Breast epithelium (tissue), 4 donors: ENCODE results near the gene CNGA2. TPM values are rescaled to one million over a fixed set of nuclear protein-coding genes. Genes with fewer than 3 reads are reported as not detected.

Experiments used
- DNase-seq, 2 donors: peaks; one replicate each; pipeline ENCODE4 v3.0.0-alpha.2; 2019; ENCODE audit warnings: low spot score in 2 of 2
- H3K27ac ChIP-seq, 2 donors: fragments of 200-600 bp; sonication (generic) in 1 of 2; one replicate each; pipeline ENCODE4 v1.5.1; 2016 to 2019; ENCODE audit warnings: mild to moderate bottlenecking in 1 of 2
- H3K27me3 ChIP-seq, 2 donors: fragments of 200-600 bp; sonication (generic) in 1 of 2; one replicate each; pipeline versions ENCODE4 v1.5.1 to v1.6.0; 2017 to 2019; ENCODE audit warnings: control low read depth in 1 of 2, mild to moderate bottlenecking in 1 of 2
- H3K36me3 ChIP-seq: fragments of 200-600 bp; one replicate; pipeline ENCODE4 v1.5.1; 2019
- H3K4me1 ChIP-seq, 2 donors: fragments of 200-600 bp; sonication (generic); one replicate each; pipeline ENCODE4 v1.5.1; 2016 to 2019; ENCODE audit warnings: control low read depth in 1 of 2
- H3K4me3 ChIP-seq, 3 donors: fragments of 200-600 bp; sonication (generic); 1 replicate in 2 of 3; 2 replicates in 1 of 3; pipeline ENCODE4 v1.5.1; 2016 to 2019; ENCODE audit warnings: mild to moderate bottlenecking in 3 of 3, moderate library complexity in 2 of 3
- H3K9me3 ChIP-seq, 2 donors: fragments of 200-600 bp; sonication (generic) in 1 of 2; one replicate each; pipeline ENCODE4 v1.5.1; 2016 to 2019; ENCODE audit warnings: control low read depth in 1 of 2
- CTCF ChIP-seq, 3 donors: fragments of 450-650 bp; IDR thresholded peaks; one replicate each; pipeline ENCODE4 v1.5.1; 2016 to 2017; ENCODE audit warnings: antibody characterized with exemption in 3 of 3, mild to moderate bottlenecking in 3 of 3, moderate library complexity in 3 of 3
- POLR2A ChIP-seq: fragments of 450-650 bp; IDR thresholded peaks from one replicate; pipeline ENCODE4 v1.6.1; 2016; ENCODE audit warnings: antibody characterized with exemption, mild to moderate bottlenecking, moderate library complexity
- POLR2AphosphoS5 ChIP-seq, 3 donors: sonication (generic); formaldehyde crosslinking; IDR thresholded peaks; one replicate each; pipeline ENCODE4 v1.6.1; 2017; ENCODE audit warnings: antibody characterized with exemption in 3 of 3
- intact Hi-C: fragments of 100-400 bp; cut with DNase I; formaldehyde crosslinking; loops from one replicate; pipeline ENCODE4 v1.15.1; 2023; ENCODE audit warnings: low total_unique reads
- total RNA-seq, 3 donors: library from RNA; depleted of rRNA; stranded (reverse); fragments of >200 nt; gene quantifications; one replicate each; pipeline ENCODE4 v1.1.0, GENCODE V29; 2016

CNGA2 gene
- total RNA-seq, 3 donors from 2014 or later: not detected

- TF ChIP-seq POLR2A (no peak), CTCF (IDR thresholded peaks at IDR 0.05) (no peak), POLR2AphosphoS5 (IDR thresholded peaks at IDR 0.05) (no peak)
- intact Hi-C loops: no loop called here
- Histone ChIP-seq H3K36me3 (no peaks in the 10 kb centered on the region), H3K4me3 (no peak overlapping the region), H3K4me1 (no peaks in the 10 kb centered on the region), H3K9me3 (no peaks in the 10 kb centered on the region), H3K27ac (no peak overlapping the region), H3K27me3 (peaks cover 0 to 55% of the 10 kb centered on the region in 2 donors)
- DNase-seq: no peak
Measured at GRCh38 chrX:151726751-151727150, 7.8 kb upstream of the CNGA2 start.

- Histone ChIP-seq H3K9me3 (no peaks in the 10 kb centered on the region), H3K27me3 (peaks cover 0 to 56% of the 10 kb centered on the region in 2 donors), H3K36me3 (no peaks in the 10 kb centered on the region), H3K27ac (no peak overlapping the region), H3K4me1 (no peaks in the 10 kb centered on the region), H3K4me3 (no peak overlapping the region)
- no peak for TF ChIP-seq POLR2A
- TF ChIP-seq POLR2AphosphoS5 (IDR thresholded peaks at IDR 0.05): no peak
- no peak for TF ChIP-seq CTCF (IDR thresholded peaks at IDR 0.05)
- intact Hi-C loops: no loop called here
- no peak for DNase-seq
Measured at GRCh38 chrX:151727346-151727745, 7.2 kb upstream of the CNGA2 start.

- no peak for DNase-seq
- intact Hi-C loops: no loop called here
- H3K27ac ChIP-seq: no peak overlapping the region
- H3K4me1 ChIP-seq: no peaks in the 10 kb centered on the region
- H3K36me3 ChIP-seq: no peaks in the 10 kb centered on the region
- peaks cover 0 to 44% of the 10 kb centered on the region in 2 donors for H3K27me3 ChIP-seq
- no peaks in the 10 kb centered on the region for H3K9me3 ChIP-seq
- TF ChIP-seq POLR2AphosphoS5 (IDR thresholded peaks at IDR 0.05) (no peak), CTCF (IDR thresholded peaks at IDR 0.05) (no peak), POLR2A (no peak)
- no peak overlapping the region for H3K4me3 ChIP-seq
Measured at GRCh38 chrX:151729056-151729725, 5.4 kb upstream of the CNGA2 start.

- Histone ChIP-seq H3K4me1 (no peaks in the 10 kb centered on the region), H3K27me3 (peaks cover 0 to 41% of the 10 kb centered on the region in 2 donors), H3K9me3 (no peaks in the 10 kb centered on the region), H3K36me3 (no peaks in the 10 kb centered on the region), H3K27ac (no peak overlapping the region), H3K4me3 (no peak overlapping the region)
- intact Hi-C loops: no loop called here
- no peak for DNase-seq
- TF ChIP-seq POLR2A: no peak
- no peak for TF ChIP-seq CTCF (IDR thresholded peaks at IDR 0.05)
- TF ChIP-seq POLR2AphosphoS5 (IDR thresholded peaks at IDR 0.05): no peak
Measured at GRCh38 chrX:151735219-151735618, 673 bp downstream of the CNGA2 start.

GRCh38 chrX:151736685-151737084 lies 2.1 kb downstream of the CNGA2 start:
- no peaks in the 10 kb centered on the region for H3K9me3 ChIP-seq
- intact Hi-C loops: no loop called here
- H3K27ac ChIP-seq: no peak overlapping the region
- no peak for DNase-seq
- TF ChIP-seq CTCF (IDR thresholded peaks at IDR 0.05) (no peak), POLR2A (no peak), POLR2AphosphoS5 (IDR thresholded peaks at IDR 0.05) (no peak)
- peaks cover 0 to 51% of the 10 kb centered on the region in 2 donors for H3K27me3 ChIP-seq
- H3K4me3 ChIP-seq: no peak overlapping the region
- no peaks in the 10 kb centered on the region for H3K36me3 ChIP-seq
- H3K4me1 ChIP-seq: no peaks in the 10 kb centered on the region
